ENCODE results near the gene SGCA. TPM values are rescaled to one million over a fixed set of nuclear protein-coding genes. Genes with fewer than 3 reads are reported as not detected.

Gene SGCA
- total and polyA plus RNA-seq, 2 of the 8 experiments (the other 6 are each of a cell fraction or from before 2014, with no cell fraction given) = 0.12 TPM; not detected in 1

GRCh38 chr17:50209472-50210239, 43.9 kb downstream of the SGCA start (continued):
- TF ChIP-seq CEBPB (IDR thresholded peaks at IDR 0.05; ENCODE audit: low read depth, low read length) (no peak), YY1 (IDR thresholded peaks at IDR 0.05; ENCODE audit: low read depth, low read length) (0 out of 2 replicates have a peak, but pooled peaks have one; percentile 26), NANOG (IDR thresholded peaks at IDR 0.05; ENCODE audit: insufficient read depth, low read depth, low read length, poor library complexity, severe bottlenecking) (no peak), RXRA (IDR thresholded peaks at IDR 0.05; ENCODE audit: insufficient read depth, low read depth, low read length) (no peak), JUN (IDR thresholded peaks at IDR 0.05; ENCODE audit: low read depth, low read length) (no peak), CREB1 (IDR thresholded peaks at IDR 0.05) (0 out of 2 replicates have a peak, but pooled peaks have one; percentile 32), PHF8 (conservative IDR thresholded peaks at IDR 0.05; ENCODE audit: low read depth, low read length) (no peak), RAD21 (IDR thresholded peaks at IDR 0.05 in 1 of 2, conservative IDR thresholded peaks at IDR 0.05 in 1 of 2; ENCODE audit: low read depth in 2 of 2, low read length in 2 of 2) (no peak), SIRT6 (IDR thresholded peaks at IDR 0.05; ENCODE audit: low read length) (no peak), TEAD4 (IDR thresholded peaks at IDR 0.05; ENCODE audit: low read depth, low read length) (peak; percentile 57; the same call in 1 of the 2 replicates), EGR1 (IDR thresholded peaks at IDR 0.05; ENCODE audit: borderline replicate concordance, low read depth, low read length) (no peak), GABPA (IDR thresholded peaks at IDR 0.05; ENCODE audit: borderline replicate concordance, insufficient read depth, low read length) (no peak), SIX5 (IDR thresholded peaks at IDR 0.05; ENCODE audit: low read depth, low read length) (no peak), SUZ12 (IDR thresholded peaks at IDR 0.05; ENCODE audit: low read length) (no peak), KDM4A (IDR thresholded peaks at IDR 0.05; ENCODE audit: low read depth, low read length, severe bottlenecking) (peak; percentile 7), BRCA1 (IDR thresholded peaks at IDR 0.05; ENCODE audit: low read depth, low read length) (no peak), ASH2L (IDR thresholded peaks at IDR 0.05; ENCODE audit: low read length) (no peak), EZH2 (IDR thresholded peaks at IDR 0.05; ENCODE audit: low read depth, low read length, severe bottlenecking) (no peak), CTBP2 (IDR thresholded peaks at IDR 0.05; ENCODE audit: borderline replicate concordance, insufficient read depth, insufficient read length, low read length) (peak; percentile 18), SP2 (IDR thresholded peaks at IDR 0.05; ENCODE audit: low read length) (no peak), SRF (IDR thresholded peaks at IDR 0.05; ENCODE audit: low read depth, low read length) (no peak), JUND (IDR thresholded peaks at IDR 0.05; ENCODE audit: low read length) (no peak), KDM5A (IDR thresholded peaks at IDR 0.05; ENCODE audit: low read length) (no peak), SAP30 (IDR thresholded peaks at IDR 0.05; ENCODE audit: insufficient read depth, insufficient replicate concordance, low read length) (no peak)
